Measurements from ENCODE around the gene ZNF124.

ZNF124 gene

DNA sequence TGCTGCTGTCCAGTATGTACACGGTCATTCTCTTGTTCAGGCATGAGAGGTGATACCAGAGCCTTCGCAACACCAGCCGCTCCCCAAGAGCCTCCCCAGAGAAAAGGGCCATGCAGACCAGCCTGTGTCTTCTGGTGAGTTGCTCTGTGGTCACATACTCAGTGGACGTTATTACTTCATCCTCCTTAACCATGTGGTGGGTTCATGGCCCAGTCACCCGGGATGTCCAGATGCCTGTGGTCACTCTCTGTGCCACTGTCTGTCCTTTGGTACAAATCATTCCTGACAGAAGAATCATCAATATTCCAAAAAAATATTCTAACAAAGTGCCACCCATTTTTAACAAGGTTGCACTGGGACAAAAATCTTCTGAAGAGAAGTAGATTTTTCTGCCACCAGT is 8.8 kb upstream of the ZNF124 start:
- TF ChIP-seq ZBTB7A (IDR thresholded peaks at IDR 0.05; ENCODE audit: low read depth) (no peak), NFIC (IDR thresholded peaks at IDR 0.05) (no peak), REST (IDR thresholded peaks at IDR 0.05; ENCODE audit: low read depth) (no peak), EGR1 (IDR thresholded peaks at IDR 0.05) (no peak), TEAD4 (IDR thresholded peaks at IDR 0.05) (no peak), TAF1 (IDR thresholded peaks at IDR 0.05; ENCODE audit: low read depth) (no peak)

GRCh38 chr1:247177755-247178154 is 5.9 kb upstream of the ZNF124 start:
- TF ChIP-seq EP300 (IDR thresholded peaks at IDR 0.05; ENCODE audit: borderline replicate concordance): no peak
- TF ChIP-seq, protein P1, sequence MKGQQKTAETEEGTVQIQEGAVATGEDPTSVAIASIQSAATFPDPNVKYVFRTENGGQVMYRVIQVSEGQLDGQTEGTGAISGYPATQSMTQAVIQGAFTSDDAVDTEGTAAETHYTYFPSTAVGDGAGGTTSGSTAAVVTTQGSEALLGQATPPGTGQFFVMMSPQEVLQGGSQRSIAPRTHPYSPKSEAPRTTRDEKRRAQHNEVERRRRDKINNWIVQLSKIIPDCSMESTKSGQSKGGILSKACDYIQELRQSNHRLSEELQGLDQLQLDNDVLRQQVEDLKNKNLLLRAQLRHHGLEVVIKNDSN (IDR thresholded peaks at IDR 0.05): no peak
- TF ChIP-seq TEAD4 (IDR thresholded peaks at IDR 0.05): no peak

DNA sequence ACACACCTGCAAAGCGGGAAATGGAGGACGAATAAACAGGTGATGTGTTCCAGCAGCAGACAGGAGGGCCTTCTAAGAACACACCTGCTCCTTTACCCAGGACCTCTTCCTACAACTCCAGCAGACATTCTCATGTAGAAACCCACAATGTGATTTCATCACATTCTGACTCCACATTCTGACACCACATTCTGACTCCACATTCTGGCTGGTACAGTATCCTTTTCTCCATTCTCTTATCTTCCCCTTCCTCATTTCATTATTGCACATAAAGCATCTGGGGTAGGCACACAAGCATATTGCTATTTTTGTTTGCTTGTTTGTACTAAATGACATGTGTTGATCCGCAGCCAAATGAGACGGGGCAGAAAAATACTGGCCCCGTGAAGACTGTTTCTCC is 3.6 kb upstream of the ZNF124 start:
- no peak for TF ChIP-seq NFIC (IDR thresholded peaks at IDR 0.05)
- no peak for TF ChIP-seq RAD21 (IDR thresholded peaks at IDR 0.05; ENCODE audit: low read depth)
- no peak for TF ChIP-seq CREB1 (IDR thresholded peaks at IDR 0.05; ENCODE audit: low read depth)
- TF ChIP-seq YY1 (IDR thresholded peaks at IDR 0.05; ENCODE audit: low read depth): no peak
- TF ChIP-seq, protein P1 (IDR thresholded peaks at IDR 0.05): no peak

DNA sequence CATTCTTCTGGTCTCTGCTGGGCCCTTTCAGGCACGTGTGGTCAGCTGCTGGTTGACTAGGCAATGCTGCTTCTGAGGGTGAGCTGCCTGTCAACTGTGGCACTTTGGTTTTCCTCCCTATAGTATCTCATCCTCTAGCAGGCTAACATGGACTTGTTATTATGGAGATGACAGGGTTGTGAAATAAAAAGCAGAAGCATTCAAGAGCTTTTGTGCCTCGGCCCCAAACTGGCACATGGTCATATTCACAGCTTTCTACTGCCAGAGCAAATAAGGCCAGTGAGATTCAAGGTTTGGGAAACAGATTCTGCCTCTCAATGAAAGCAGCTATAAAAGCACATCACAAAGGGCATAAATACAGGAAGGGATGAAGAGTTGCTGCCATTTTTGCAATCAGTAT is 1.6 kb upstream of the ZNF124 start:
- TF ChIP-seq RAD21 (IDR thresholded peaks at IDR 0.05; ENCODE audit: low read depth) (no peak), FOXM1 (IDR thresholded peaks at IDR 0.05; ENCODE audit: borderline replicate concordance, low read depth) (no peak), EGR1 (IDR thresholded peaks at IDR 0.05) (no peak), REST (IDR thresholded peaks at IDR 0.05; ENCODE audit: low read depth) (no peak), ZBTB7A (IDR thresholded peaks at IDR 0.05; ENCODE audit: low read depth) (no peak), YY1 (IDR thresholded peaks at IDR 0.05; ENCODE audit: low read depth) (no peak), TEAD4 (IDR thresholded peaks at IDR 0.05) (no peak), EP300 (IDR thresholded peaks at IDR 0.05; ENCODE audit: borderline replicate concordance) (no peak), CEBPB (IDR thresholded peaks at IDR 0.05) (no peak), TCF12 (IDR thresholded peaks at IDR 0.05; ENCODE audit: low read depth) (no peak), CREB1 (IDR thresholded peaks at IDR 0.05; ENCODE audit: low read depth) (no peak), NFIC (IDR thresholded peaks at IDR 0.05) (no peak)
- TF ChIP-seq, protein P1 (IDR thresholded peaks at IDR 0.05): no peak

- TF ChIP-seq CREB1 (IDR thresholded peaks at IDR 0.05; ENCODE audit: low read depth): no peak
- TF ChIP-seq FOXM1 (IDR thresholded peaks at IDR 0.05; ENCODE audit: borderline replicate concordance, low read depth): no peak
- no peak for TF ChIP-seq YY1 (IDR thresholded peaks at IDR 0.05; ENCODE audit: low read depth)
- TF ChIP-seq CEBPB (IDR thresholded peaks at IDR 0.05): no peak
- no peak for TF ChIP-seq RAD21 (IDR thresholded peaks at IDR 0.05; ENCODE audit: low read depth)
- TF ChIP-seq, protein P1 (IDR thresholded peaks at IDR 0.05): no peak
- TF ChIP-seq EGR1 (IDR thresholded peaks at IDR 0.05): no peak
These were observed 1.2 kb upstream of the ZNF124 start for GRCh38 chr1:247172996-247173395.

DNA sequence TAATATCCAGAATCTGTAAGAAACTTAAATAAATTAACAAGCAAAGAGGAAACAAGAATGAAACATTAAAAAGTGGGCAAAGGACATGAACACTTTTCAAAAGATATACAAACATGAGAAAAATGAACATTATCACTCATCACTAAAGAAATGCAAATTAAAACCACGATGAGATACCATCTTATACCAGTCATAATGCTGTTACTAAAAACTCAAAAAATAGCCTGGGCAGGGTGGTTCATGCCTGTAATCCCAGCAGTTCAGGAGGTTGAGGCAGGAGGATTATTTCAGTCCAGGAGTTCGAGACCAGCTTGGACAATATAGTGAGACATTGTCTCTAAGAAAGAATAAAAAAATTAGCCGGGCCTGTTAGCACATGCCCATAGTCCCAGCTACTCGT is 6.1 kb downstream of the ZNF124 start:
- TF ChIP-seq RAD21 (IDR thresholded peaks at IDR 0.05; ENCODE audit: low read depth): no peak

DNA sequence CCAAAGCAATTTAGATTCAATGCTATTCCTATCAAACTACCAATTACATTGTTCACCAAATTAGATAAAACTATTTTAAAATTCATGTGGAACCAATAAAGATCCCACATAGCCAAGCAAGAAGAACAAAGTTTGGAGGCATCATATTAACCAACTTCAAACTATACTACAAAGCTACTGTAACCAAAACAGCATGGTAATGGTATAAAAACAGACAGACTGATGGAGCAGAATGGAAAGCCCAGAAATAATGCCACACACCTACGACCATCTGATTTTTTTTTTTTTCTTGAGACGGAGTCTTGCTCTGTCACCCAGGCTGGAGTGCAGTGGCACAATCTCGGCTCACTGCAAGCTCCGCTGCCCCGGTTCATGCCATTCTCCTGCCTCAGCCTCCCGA is 7.1 kb downstream of the ZNF124 start:
- no peak for TF ChIP-seq ZBTB7A (IDR thresholded peaks at IDR 0.05; ENCODE audit: low read depth)
- no peak for TF ChIP-seq RAD21 (IDR thresholded peaks at IDR 0.05; ENCODE audit: low read depth)
- no peak for TF ChIP-seq REST (IDR thresholded peaks at IDR 0.05; ENCODE audit: low read depth)
- no peak for TF ChIP-seq NFIC (IDR thresholded peaks at IDR 0.05)
- TF ChIP-seq TCF12 (IDR thresholded peaks at IDR 0.05; ENCODE audit: low read depth): no peak
- no peak for TF ChIP-seq TAF1 (IDR thresholded peaks at IDR 0.05; ENCODE audit: low read depth)
- TF ChIP-seq YY1 (IDR thresholded peaks at IDR 0.05; ENCODE audit: low read depth): no peak
- TF ChIP-seq, protein P2, sequence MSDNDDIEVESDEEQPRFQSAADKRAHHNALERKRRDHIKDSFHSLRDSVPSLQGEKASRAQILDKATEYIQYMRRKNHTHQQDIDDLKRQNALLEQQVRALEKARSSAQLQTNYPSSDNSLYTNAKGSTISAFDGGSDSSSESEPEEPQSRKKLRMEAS (IDR thresholded peaks at IDR 0.05): no peak
- no peak for TF ChIP-seq FOXM1 (IDR thresholded peaks at IDR 0.05; ENCODE audit: borderline replicate concordance, low read depth)
- TF ChIP-seq, protein P1 (IDR thresholded peaks at IDR 0.05): no peak
- no peak for TF ChIP-seq CEBPB (IDR thresholded peaks at IDR 0.05)
- no peak for TF ChIP-seq TEAD4 (IDR thresholded peaks at IDR 0.05)
- TF ChIP-seq EP300 (IDR thresholded peaks at IDR 0.05; ENCODE audit: borderline replicate concordance): no peak
- no peak for TF ChIP-seq CREB1 (IDR thresholded peaks at IDR 0.05; ENCODE audit: low read depth)
- no peak for TF ChIP-seq EGR1 (IDR thresholded peaks at IDR 0.05)

All from Ishikawa (cell line).